Adrenal gland (tissue), 12 donors: Measurements from ENCODE around the gene IDH3B. TPM values are rescaled to one million over a fixed set of nuclear protein-coding genes. Genes with fewer than 3 reads are reported as not detected.
A peak's percentile ranks its signal among the peaks of the same experiment; 100 is the strongest.

Experiments
- DNase-seq, 7 donors: peaks; one replicate each; pipeline ENCODE4 v3.0.0-alpha.2; 2019 to 2020
- H3K27ac ChIP-seq, 5 donors: fragments of 200-600 bp; sonication (generic) in 4 of 5; 1 replicate in 3 of 5; 2 replicates in 2 of 5; pipeline versions ENCODE4 v1.5.1 to v1.8.0; 2016 to 2020; ENCODE audit warnings: mild to moderate bottlenecking in 1 of 5
- H3K27me3 ChIP-seq: fragments of 200-600 bp; 2 replicates; pipeline ENCODE4 v1.8.0; 2021
- H3K36me3 ChIP-seq, 2 donors: fragments of 200-600 bp; replicated peaks in 1 of 2; 1 replicate in 1 of 2; 2 replicates in 1 of 2; pipeline versions ENCODE4 v1.5.1 to v1.8.0; 2018 to 2022
- H3K4me1 ChIP-seq, 2 donors: fragments of 200-600 bp; replicated peaks in 1 of 2; 1 replicate in 1 of 2; 2 replicates in 1 of 2; pipeline versions ENCODE4 v1.5.1 to v1.8.0; 2018 to 2021
- H3K4me3 ChIP-seq, 4 donors: fragments of 200-600 bp; sonication (generic) in 3 of 4; one replicate each; pipeline ENCODE4 v1.5.1; 2016 to 2018
- H3K9me3 ChIP-seq, 3 donors: fragments of 200-600 bp; sonication (generic) in 1 of 3; replicated peaks in 1 of 3; 1 replicate in 2 of 3; 2 replicates in 1 of 3; pipeline versions ENCODE4 v1.5.1 to v1.8.0; 2016 to 2021
- CTCF ChIP-seq, 6 experiments: fragments of 450-650 bp in 4 of 6; fragments of 200-600 bp in 2 of 6; sonication (generic) in 1 of 6; IDR thresholded peaks; 1 replicate in 5 of 6; 2 replicates in 1 of 6; pipeline versions ENCODE4 v1.5.1 to v1.8.0; 2016 to 2021; ENCODE audit warnings: antibody characterized with exemption in 6 of 6, mild to moderate bottlenecking in 2 of 6, moderate library complexity in 1 of 6
- POLR2A ChIP-seq, 2 donors: fragments of 450-650 bp; IDR thresholded peaks; one replicate each; pipeline ENCODE4 v1.6.1; 2017; ENCODE audit warnings: antibody characterized with exemption in 2 of 2, mild to moderate bottlenecking in 2 of 2, moderate library complexity in 1 of 2
- WGBS, 4 donors: extraction: QIAGEN DNeasy Blood & Tissue Kit in 2 of 4; methylation state at CpG; one replicate each; pipeline versions ENCODE4 v1.1.5 to v1.1.7; 2013 to 2017; 5-methylcytosine and 5-hydroxymethylcytosine counted together
- intact Hi-C, 2 donors: fragments of 100-400 bp; cut with DNase I; formaldehyde crosslinking; loops; one replicate each; pipeline versions ENCODE4 v1.14.1 to v1.15.0; 2022 to 2023
- polyA plus RNA-seq, 3 donors: library from polyadenylated mRNA; stranded (reverse); fragments of 200-250 nt in 2 of 3; fragments of 350-450 nt in 1 of 3; fragmentation: Illumina TruSeq in 1 of 3; extraction: RNeasy Lipid Tissue Mini Kit (QIAGEN cat#74804) in 1 of 3; gene quantifications; one replicate each; pipeline ENCODE4 v1.2.3, GENCODE V29; 2013 to 2014
- total RNA-seq, 9 donors: library from RNA; depleted of rRNA in 4 of 9; stranded (reverse); fragments of >200 nt in 4 of 9; fragments of 120-200 nt in 1 of 9; fragmentation: NEBNext Ultra II Directional in 1 of 9; extraction: Animal tissue kit (Norgen Biotek cat#: 25700) in 1 of 9; gene quantifications; one replicate each; pipeline versions ENCODE4 v1.1.0 to v1.2.4, GENCODE V29; 2013 to 2023
- donor health status: healthy with polysubstance abuse.
- donor health status: Bipolar disorder and iron deficiency.
- donor health status: DM: yes; HTN: yes; CAD: no.
- donor health status: DM: no; HTN: no; CAD: no.
- donor health status: DM: no; HTN: no; CAD: no.
- donor health status: DM: yes; HTN: yes; CAD: no.

IDH3B gene
- total and polyA plus RNA-seq, 12 donors = 79.0 to 220 (median 111) TPM

- no peak for TF ChIP-seq CTCF (IDR thresholded peaks at IDR 0.05)
- no peak for TF ChIP-seq POLR2A (IDR thresholded peaks at IDR 0.05)
- Histone ChIP-seq H3K27me3 (no peaks in the 10 kb centered on the region), H3K4me3 (peak overlapping the region in 1 of 4 donors; percentile 54), H3K36me3 (no peaks in the 10 kb centered on the region), H3K27ac (no peak overlapping the region), H3K9me3 (no peaks in the 10 kb centered on the region), H3K4me1 (peaks cover 0 to 3% of the 10 kb centered on the region in 2 donors)
- WGBS, 4 donors = 29 to 66% (median 37%) methylated on average over 9 to 23 of the region's 23 CpGs
- DNase-seq = peak in 2 of 7 donors; percentile 21 to 50
- intact Hi-C loops = no loop called here
Measured at GRCh38 chr20:2694008-2694471, 30.0 kb upstream of the IDH3B start.

- WGBS, 4 donors = 3 to 10% (median 3%) methylated on average over 2 to 88 of the region's 89 CpGs; no CpG with 5 or more reads in 1 of the 4 donors
- Histone ChIP-seq H3K27me3 (no peaks in the 10 kb centered on the region), H3K4me3 (peak overlapping the region in 1 of 4 donors; percentile 54), H3K27ac (peak overlapping the region in 1 of 5 donors; percentile 87), H3K4me1 (peaks cover 0 to 3% of the 10 kb centered on the region in 2 donors), H3K9me3 (no peaks in the 10 kb centered on the region), H3K36me3 (no peaks in the 10 kb centered on the region)
- DNase-seq = peak in 4 of 7 donors; percentile 19 to 51 (median 34)
- intact Hi-C loops = no loop called here
- no peak for TF ChIP-seq CTCF (IDR thresholded peaks at IDR 0.05)
- TF ChIP-seq POLR2A (IDR thresholded peaks at IDR 0.05) = no peak
Measured at GRCh38 chr20:2693286-2694007, 29.4 kb upstream of the IDH3B start.

- Histone ChIP-seq H3K27ac (peak overlapping the region in 1 of 5 donors; percentile 87), H3K4me3 (peak overlapping the region in 1 of 4 donors; percentile 54), H3K9me3 (no peaks in the 10 kb centered on the region), H3K36me3 (no peaks in the 10 kb centered on the region), H3K27me3 (no peaks in the 10 kb centered on the region), H3K4me1 (peaks cover 0 to 3% of the 10 kb centered on the region in 2 donors)
- intact Hi-C loops = no loop called here
- peak in 1 of 7 donors; percentile 37 for DNase-seq
- no peak for TF ChIP-seq POLR2A (IDR thresholded peaks at IDR 0.05)
- TF ChIP-seq CTCF (IDR thresholded peaks at IDR 0.05) = no peak
- WGBS, 4 donors = 2% methylated on average over 25 to 59 of the region's 64 CpGs; no CpG with 5 or more reads in 2 of the 4 donors
Measured at GRCh38 chr20:2692886-2693285, 28.9 kb upstream of the IDH3B start.

GRCh38 chr20:2692036-2692885 is 28.2 kb upstream of the IDH3B start, which contains the start of gene EBF4:
EBF4 (plus strand) TSS chr20:2692780; CDS start chr20:2693646, 866 bp downstream.
- no peaks in the 10 kb centered on the region for H3K9me3 ChIP-seq
- intact Hi-C loops = no loop called here
- no peak for TF ChIP-seq CTCF (IDR thresholded peaks at IDR 0.05)
- peak; percentile 31 to 45 for TF ChIP-seq POLR2A (IDR thresholded peaks at IDR 0.05)
- no peaks in the 10 kb centered on the region for H3K27me3 ChIP-seq
- H3K27ac ChIP-seq = peak within 1 kb of the TSS in 3 of 5 donors; percentile 35 to 87 (median 79)
- peaks cover 0 to 3% of the 10 kb centered on the region in 2 donors for H3K4me1 ChIP-seq
- peak; percentile 56 to 80 (median 72) for DNase-seq
- WGBS, 4 donors = 3 to 10% (median 6%) methylated on average over 7 to 92 of the region's 106 CpGs
- H3K4me3 ChIP-seq = peak within 1 kb of the TSS in 2 of 4 donors; percentile 25 to 54
- no peaks in the 10 kb centered on the region for H3K36me3 ChIP-seq
